Ramos (cell line): ENCODE data around the gene OCSTAMP.

Source experiments
- in situ Hi-C: fragments of 300-500 bp; cut with MboI; formaldehyde crosslinking; loops from one replicate; pipeline ENCODE4 v1.14.3; 2022; ENCODE audit warnings: low sequenced_read_pairs; ENCODE audit not compliant: unreplicated experiment

OCSTAMP gene

GRCh38 chr20:46573788-46574584 is 23.5 kb upstream of the OCSTAMP start:
- in situ Hi-C loops: no loop called here

DNA sequence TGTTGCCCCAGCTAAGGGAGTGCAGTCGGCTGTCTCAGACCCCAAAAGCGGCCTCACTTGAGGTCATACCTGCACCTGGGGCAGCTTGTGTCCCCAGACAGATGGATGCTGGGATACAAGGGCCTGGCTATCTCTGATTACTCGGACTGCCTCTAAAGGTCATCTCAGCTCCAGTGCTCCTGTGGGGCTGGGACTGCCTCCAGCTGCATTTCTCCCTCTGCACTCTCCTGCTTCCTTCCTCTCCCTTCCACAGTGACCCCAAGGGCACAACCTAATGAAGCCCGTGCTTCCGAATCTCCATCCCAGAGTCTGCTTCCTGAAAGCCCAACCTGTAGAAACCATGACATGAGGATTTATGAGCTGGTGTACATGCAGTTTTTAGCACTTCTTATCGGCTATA is 22.8 kb upstream of the OCSTAMP start:
- in situ Hi-C loops: no loop called here

DNA sequence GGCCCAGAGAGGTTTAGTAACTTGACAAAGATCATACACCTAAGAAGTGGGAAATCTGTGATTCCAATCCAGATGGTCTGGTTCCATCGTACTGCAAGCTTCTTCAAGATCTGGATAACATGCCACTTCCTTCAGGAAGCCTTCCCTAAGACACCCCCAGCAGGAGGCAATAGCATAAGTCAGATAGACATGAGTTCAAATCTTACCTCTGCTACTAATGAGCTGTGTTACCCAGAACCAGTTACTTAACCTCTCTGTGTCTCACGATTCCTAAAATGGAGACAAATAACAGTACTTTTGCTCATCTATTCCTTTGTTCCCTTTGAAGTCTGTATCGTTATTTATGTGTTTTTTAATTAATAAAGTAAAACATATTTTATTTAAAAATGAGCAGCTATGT is 22.3 kb upstream of the OCSTAMP start:
- in situ Hi-C loops: no loop called here

DNA sequence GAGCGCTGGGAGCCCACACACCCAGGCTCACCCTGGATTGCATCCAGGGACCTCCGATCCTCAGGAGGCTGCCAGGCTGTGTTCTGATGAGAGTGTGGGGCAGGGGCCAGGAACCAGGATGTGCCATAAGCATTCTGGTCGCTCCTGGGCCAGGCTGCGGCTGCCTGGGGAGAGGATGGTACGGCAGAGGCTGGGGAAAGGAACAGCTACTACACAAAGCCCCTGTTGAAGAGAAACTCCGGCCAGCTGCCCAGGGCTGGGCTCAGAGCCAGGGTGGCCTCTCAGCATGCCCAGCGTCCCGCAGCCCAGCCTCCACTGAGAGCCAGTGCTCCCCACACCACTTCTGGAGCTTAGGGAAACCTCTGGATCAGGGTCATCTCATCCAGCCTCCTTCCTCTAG is 21.7 kb upstream of the OCSTAMP start:
- in situ Hi-C loops: no loop called here

DNA sequence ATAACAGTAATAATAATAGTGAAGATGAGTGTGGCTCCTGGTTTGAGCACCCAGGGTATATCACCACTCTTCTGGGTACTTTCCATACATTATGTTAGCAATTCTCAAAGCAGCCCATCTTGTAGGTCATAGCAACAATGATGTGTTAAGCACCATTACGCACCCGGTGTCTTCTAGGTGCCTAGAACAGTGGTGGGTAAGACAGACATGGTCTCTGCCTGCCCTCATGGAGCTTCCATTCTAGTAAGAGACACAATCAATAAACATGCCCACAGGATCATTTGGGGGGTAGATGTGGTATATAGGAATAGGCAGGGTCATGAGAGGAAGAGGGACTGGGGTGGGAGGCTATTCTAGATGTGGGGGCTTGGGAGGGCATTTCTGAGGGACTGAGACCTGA is 21.0 kb upstream of the OCSTAMP start:
- in situ Hi-C loops: no loop called here

DNA sequence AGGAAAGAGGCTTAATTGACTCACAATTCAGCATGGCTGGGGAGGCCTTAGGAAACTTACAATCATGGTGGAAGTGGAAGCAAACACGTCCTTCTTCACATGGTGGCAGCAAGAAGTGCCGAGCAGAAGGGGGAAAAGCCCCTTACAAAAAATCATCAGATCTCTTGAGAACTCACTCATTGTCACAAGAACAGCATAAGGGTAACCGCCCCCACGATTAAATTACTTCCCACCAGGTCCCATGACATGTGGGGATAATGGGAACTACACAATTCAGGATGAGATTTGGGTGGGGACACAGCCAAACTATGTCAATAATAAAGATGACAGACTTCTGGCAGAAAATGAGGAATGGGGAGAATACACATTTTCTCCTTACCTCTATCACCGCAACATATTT is 20.5 kb upstream of the OCSTAMP start:
- in situ Hi-C loops: no loop called here

GRCh38 chr20:46569961-46570360 is 19.5 kb upstream of the OCSTAMP start:
- in situ Hi-C loops: no loop called here

DNA sequence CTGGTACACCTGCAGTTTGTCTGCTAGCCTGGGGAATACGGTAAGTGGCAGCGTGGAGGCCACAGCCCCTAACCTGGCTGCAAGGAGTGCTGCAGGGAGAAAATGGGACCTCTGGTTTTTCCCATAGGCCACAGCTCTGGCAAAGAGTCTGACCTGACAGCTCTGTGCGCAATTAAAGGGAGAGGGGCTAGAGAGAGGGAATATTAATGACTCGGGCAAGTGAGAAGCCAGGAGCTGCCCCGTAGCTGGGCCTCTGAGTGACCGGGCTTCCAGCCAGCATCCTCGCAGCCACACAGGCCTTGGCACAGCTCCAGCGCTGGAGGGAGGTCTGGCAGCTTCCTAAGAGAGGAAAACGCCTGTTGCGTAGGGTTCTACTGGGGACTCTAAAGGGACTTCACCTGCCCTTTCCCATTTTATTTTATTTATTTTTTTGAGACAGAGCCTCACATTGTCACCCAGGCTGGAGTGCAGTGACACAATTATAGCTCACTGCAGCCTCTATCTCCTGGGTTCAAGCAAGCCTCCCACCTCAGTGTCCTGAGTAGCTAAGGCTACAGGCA is 18.2 kb upstream of the OCSTAMP start:
- in situ Hi-C loops: no loop called here

DNA sequence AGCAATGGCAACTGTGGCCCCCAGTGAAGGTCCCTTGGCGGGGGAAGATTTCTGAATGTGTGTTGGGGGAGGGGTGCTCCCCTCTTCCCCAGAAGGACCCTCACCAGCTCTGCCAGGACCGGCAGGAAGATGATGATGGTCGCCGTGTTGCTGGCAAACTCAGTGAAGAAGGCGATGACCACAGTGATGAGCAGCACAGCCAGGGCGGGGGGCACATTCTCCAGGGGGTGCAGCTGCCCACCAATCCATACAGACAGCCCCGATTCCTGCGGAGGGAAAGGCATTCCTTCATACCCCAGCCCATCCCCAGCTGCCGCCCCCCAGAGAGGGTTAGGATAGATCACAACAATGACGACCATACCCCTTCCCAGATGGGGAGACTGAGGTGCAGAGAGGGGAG is 15.7 kb upstream of the OCSTAMP start:
- in situ Hi-C loops: no loop called here

DNA sequence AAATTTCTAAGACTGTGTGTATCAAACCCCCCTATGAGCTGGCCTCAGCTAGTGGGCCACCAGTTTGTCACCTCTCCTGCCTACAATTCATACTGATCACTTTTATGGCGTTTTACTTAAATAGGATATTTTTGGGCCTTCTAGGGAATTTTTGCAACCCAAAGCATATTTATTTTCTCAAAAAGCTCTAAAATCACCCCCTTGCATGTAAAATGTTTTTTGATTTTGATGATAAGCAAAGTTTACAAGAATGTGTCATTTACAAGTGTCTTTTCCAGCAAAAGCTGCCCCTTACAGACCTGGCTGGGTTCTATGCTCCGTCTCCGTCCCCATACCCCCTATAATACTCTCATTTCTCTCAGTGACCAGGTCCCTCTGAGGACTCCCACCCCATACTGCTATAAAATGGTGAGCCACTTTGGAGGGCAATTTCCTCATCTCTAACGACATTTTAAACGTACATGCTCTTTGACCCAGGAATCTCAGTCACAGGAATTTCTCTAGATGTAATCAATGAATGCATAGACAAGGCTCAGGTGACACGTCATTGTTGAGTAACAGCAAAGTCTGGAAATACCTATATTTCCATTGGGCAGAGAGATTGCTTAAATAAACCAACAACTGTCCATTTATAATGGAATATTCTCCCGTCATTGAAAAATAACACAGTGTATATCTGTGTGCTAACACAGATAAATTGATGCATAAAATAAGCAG is 13.9 kb upstream of the OCSTAMP start:
- in situ Hi-C loops: no loop called here

GRCh38 chr20:46563860-46564221 is 13.4 kb upstream of the OCSTAMP start:
- in situ Hi-C loops: no loop called here

- in situ Hi-C loops: no loop called here
Measured at GRCh38 chr20:46563170-46563859, 12.9 kb upstream of the OCSTAMP start.

DNA sequence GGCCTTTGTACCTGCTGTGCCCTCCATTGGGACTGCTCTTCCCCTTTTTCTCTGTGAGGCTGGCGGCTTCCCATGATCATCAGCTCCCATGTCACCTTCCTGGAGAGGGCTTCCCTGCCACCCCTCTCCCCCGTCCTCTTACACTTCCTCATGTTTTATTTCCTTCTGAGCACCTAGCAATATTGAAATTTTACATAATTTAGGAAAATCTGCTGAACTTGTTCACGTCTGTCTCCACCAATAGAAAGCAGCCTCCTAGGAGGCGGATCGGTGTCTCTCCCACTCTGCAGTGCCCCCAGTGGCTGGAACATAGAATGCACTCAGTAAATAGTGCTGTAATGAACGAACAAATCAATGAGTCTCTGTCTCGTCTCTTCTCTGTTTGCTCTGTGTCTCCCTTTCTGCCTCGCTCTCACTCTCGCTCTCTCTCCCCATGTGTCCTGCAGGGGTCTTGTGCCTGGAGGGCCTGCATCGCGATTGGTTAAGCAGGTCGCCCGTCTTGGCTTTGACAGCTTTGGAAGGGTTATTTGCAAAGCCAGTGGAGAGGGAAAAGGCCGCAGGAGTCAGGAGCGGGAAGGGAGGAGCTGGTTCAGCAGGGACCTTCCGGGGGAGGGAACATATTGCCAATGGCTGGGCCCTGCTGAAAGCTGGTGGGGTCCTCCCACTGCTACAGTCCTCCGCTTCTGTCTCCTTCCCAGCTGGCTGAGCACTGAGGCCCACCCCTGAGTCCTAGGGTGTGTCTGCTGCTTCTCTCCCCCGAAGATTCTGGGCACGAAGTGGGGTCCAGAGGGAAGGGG is 12.1 kb upstream of the OCSTAMP start:
- in situ Hi-C loops: no loop called here

- in situ Hi-C loops: no loop called here
Measured at GRCh38 chr20:46562009-46562372, 11.5 kb upstream of the OCSTAMP start.

- in situ Hi-C loops: no loop called here
Measured at GRCh38 chr20:46559685-46560440, 9.4 kb upstream of the OCSTAMP start.

- in situ Hi-C loops: no loop called here
Measured at GRCh38 chr20:46559001-46559400, 8.5 kb upstream of the OCSTAMP start.

- in situ Hi-C loops: no loop called here
Measured at GRCh38 chr20:46558511-46558959, 8.1 kb upstream of the OCSTAMP start.

DNA sequence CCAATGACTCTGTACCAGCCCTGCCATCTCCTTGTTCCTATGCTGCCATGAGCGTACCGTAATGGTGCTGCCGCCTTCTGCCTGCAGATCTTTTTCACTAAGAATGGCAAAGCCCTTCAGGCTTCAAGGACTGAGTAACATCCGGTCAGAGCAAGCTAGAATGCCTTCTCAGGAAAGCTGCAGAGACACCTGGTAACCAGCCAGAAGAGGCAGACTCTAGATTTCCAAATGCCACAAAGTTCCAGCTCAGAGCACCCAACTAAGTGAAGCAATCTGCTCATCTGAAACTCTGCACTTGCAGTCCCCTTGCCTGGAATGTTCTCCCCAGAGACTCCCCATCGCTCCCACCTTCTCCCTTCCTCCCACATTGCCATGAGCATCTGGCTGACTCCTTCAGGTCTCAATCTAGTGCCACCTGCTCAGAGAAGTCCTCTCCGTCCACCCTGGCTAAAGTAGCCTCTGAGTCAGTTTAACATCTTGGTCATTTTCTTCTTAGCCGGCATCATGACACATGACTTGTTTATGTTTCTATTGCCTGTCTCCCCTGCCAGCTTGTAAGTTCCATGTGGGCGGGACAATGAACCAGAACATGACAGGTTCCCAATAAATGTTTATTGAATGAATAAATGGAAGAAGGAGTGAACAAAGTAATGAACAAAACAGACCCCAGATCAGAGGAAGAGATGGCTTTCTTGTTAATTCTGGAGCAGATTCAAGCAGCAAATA is 6.9 kb upstream of the OCSTAMP start:
- in situ Hi-C loops: no loop called here
